Loucy (cell line): ENCODE measurements around the gene CTAGE8.
"Not testable (repeated sequence)": the region's sequence is repeated elsewhere in the genome, so short reads cannot be mapped to it uniquely, and the experiment has no call there.

ENCODE experiments used
- H2AFZ ChIP-seq: fragments of 200-600 bp; sonication (generic); 2 replicates; pipeline ENCODE4 v1.6.0; 2016; ENCODE audit warnings: antibody characterized with exemption, mild to moderate bottlenecking, low read length, moderate library complexity
- H3F3A ChIP-seq: fragments of 200-600 bp; 2 replicates; pipeline ENCODE4 v1.6.0; 2016; ENCODE audit warnings: antibody characterized with exemption, low read depth, mild to moderate bottlenecking
- H3K27me3 ChIP-seq: fragments of 200-600 bp; sonication (generic); 2 replicates; pipeline ENCODE4 v1.6.1; 2014; ENCODE audit warnings: low read length, mild to moderate bottlenecking; ENCODE audit not compliant: insufficient read depth, poor library complexity, severe bottlenecking
- H3K36me3 ChIP-seq: fragments of 200-600 bp; sonication (generic); 2 replicates; pipeline ENCODE4 v1.6.1; 2016; ENCODE audit warnings: low read length; ENCODE audit not compliant: insufficient read depth
- H3K4me1 ChIP-seq: fragments of 200-600 bp; sonication (generic); 2 replicates; pipeline ENCODE4 v1.5.1; 2014; ENCODE audit warnings: low read length, mild to moderate bottlenecking; ENCODE audit not compliant: insufficient read depth, poor library complexity, severe bottlenecking
- H3K4me2 ChIP-seq: fragments of 200-600 bp; sonication (generic); 2 replicates; pipeline ENCODE4 v1.6.0; 2014; ENCODE audit warnings: antibody characterized with exemption, low read length, low read depth, mild to moderate bottlenecking; ENCODE audit not compliant: poor library complexity, severe bottlenecking
- H3K4me3 ChIP-seq: fragments of 200-600 bp; sonication (generic); 2 replicates; pipeline ENCODE4 v1.5.1; 2014; ENCODE audit warnings: low read length, mild to moderate bottlenecking, mixed read lengths; ENCODE audit not compliant: poor library complexity, severe bottlenecking
- H3K79me2 ChIP-seq: fragments of 200-600 bp; sonication (generic); 2 replicates; pipeline ENCODE4 v1.6.1; 2014; ENCODE audit warnings: low read length; ENCODE audit not compliant: insufficient read depth
- H3K9ac ChIP-seq: fragments of 200-600 bp; sonication (generic); 2 replicates; pipeline ENCODE4 v1.6.0; 2014; ENCODE audit warnings: mild to moderate bottlenecking, low read depth, low read length, moderate library complexity; ENCODE audit not compliant: poor library complexity, severe bottlenecking
- H3K9me2 ChIP-seq: fragments of 200-600 bp; sonication (generic); replicated peaks from 2 replicates; pipeline ENCODE4 v1.6.1; 2016; ENCODE audit warnings: low read depth, low read length, mixed read lengths
- H3K9me3 ChIP-seq: fragments of 200-600 bp; sonication (generic); 2 replicates; pipeline ENCODE4 v1.6.1; 2014; ENCODE audit warnings: mild to moderate bottlenecking, antibody characterized with exemption, low read length, low read depth; ENCODE audit not compliant: insufficient read depth
- H4K20me1 ChIP-seq: fragments of 200-600 bp; sonication (generic); 2 replicates; pipeline ENCODE4 v1.6.0; 2014; ENCODE audit warnings: antibody characterized with exemption, low read length, mild to moderate bottlenecking; ENCODE audit not compliant: insufficient read depth, poor library complexity, severe bottlenecking

Gene CTAGE8

DNA sequence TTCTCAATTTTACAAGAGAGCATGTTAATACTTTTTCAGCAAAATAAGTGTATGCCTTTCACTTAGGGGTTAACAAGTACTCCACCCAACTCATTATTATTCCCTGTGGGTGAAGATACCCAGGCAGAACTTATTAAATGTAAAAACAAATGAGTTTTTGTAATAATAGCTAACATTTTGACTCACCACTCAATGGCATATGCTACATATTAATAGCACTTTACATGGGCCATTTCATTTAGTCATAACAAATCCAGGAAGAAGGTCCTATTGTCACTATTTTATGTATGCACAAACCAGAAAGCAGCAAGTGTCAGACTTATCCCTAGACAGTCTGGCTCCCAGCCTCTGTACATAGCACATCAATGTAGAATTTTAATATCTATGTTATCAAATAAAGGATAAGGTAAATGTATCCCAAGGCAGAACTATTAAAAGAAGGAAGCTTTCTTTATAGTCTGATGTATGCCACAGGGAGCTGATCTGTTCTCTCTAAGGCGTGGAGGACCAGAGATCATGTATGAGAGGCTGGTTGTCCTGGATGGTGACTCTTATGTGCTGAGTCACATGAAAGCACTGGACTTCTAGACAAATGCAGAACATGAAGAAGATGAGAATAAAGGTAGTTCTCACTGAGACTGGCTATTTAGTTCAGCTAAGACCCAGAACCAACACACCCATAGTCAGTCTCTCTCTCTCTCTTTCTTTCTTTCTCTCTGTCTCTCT, 33.7 kb upstream of the CTAGE8 start:
- H3K36me3 ChIP-seq, H3K79me2 ChIP-seq, H3K9me3 ChIP-seq, H3K9me2 ChIP-seq, H3K27me3 ChIP-seq, H3K4me3 ChIP-seq, H2AFZ ChIP-seq, H4K20me1 ChIP-seq, H3F3A ChIP-seq, H3K4me1 ChIP-seq, H3K4me2 ChIP-seq, H3K9ac ChIP-seq: not testable (repeated sequence)

DNA sequence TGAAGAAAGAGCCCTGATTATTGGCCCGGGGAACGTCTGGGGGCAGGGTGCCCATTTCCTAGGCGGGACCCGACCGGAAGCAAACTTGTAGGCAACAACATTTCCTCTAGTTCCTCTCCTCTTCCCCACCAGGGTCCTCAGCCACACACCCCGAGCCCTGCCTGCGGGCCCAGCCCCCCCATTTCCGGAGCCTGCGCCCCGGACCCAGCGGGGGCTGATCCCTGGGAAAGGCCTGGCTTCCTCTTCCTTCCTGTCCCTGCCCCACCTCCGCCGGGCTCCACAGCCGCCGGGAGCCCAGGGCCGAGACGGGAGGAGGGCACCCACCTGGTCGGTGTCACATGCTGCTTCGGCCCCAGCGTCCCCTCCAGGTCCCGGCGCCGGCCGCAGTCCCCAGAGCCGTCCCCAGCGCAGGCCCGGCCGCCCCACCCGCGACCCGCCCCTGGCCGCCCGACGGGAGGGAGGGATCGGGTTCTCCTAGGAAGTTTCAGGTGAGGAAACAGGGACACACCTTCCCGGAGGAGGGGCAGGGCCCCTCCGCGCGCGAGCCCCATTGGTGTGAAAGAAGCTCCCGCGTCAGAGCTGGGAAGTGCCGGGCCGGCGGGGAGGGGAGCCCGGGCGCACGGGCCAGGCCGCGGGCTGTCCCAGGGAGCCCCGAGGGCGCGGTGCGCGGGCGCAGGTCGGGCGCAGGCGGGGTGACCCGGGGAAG, 24.9 kb upstream of the CTAGE8 start:
- H3K4me2 ChIP-seq, H3K9ac ChIP-seq, H3K9me3 ChIP-seq, H3K9me2 ChIP-seq, H4K20me1 ChIP-seq, H3K4me1 ChIP-seq, H2AFZ ChIP-seq, H3K4me3 ChIP-seq, H3K79me2 ChIP-seq, H3K27me3 ChIP-seq, H3F3A ChIP-seq, H3K36me3 ChIP-seq: not testable (repeated sequence)

DNA sequence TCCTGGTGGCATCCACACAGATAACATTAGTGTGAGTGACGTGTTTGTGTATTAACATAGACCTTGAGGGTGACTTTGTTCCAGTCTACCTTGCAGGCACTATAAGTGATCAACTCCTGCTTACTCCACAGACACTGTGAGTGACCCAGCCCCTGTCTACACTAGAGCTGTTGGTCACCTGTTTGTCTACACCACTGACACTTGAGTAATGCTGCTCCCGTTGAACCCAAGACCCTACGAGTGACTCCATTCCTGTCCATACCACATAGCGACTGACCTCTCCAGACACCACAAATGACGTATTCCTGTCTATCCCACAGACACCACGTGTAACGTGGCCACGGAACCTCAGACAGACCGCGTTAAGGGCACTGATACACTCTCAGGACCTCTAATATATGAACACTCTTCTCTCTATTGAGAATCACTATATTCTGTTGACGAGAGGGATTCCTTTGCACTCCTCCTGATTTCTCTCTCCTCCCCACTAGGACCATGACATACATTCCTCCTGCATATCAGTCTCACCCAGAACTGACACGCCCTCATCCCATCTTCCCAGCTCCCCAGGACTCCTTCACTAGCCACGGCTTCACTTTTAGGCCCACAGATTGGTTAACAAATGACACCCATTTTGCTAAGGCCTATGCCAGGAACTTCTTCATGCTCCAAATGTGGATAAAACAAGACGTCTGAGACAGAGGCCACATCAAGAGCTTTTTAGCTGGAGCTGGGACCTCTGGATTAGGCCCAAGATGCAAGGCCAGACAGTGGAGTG, 23.5 kb upstream of the CTAGE8 start:
- H3K4me2 ChIP-seq, H3K4me3 ChIP-seq, H3K79me2 ChIP-seq: not testable (repeated sequence)

DNA sequence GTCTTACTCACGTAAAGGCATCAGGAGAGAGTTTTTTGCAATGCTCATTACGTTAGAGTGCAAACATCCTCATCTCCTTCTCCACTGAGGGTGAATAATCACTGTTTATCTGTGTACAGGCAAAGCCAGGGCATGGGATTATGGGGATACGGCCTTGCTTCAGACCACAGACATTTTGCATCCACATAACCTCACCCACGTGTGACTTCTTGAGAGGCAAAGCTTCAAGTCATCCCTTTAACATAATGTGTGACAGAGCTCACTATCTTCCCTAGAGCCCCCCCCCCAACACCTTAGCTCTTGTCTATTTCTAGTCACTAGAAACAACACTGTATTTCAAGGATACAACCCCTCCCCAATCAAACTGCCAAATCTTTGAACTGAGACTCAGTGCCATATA, 22.5 kb upstream of the CTAGE8 start:
- H3K4me1 ChIP-seq, H3K36me3 ChIP-seq, H3K9me2 ChIP-seq, H3K9me3 ChIP-seq, H3K79me2 ChIP-seq, H3F3A ChIP-seq, H3K9ac ChIP-seq, H3K4me3 ChIP-seq, H3K4me2 ChIP-seq, H2AFZ ChIP-seq, H3K27me3 ChIP-seq, H4K20me1 ChIP-seq: not testable (repeated sequence)

More for the DNA sequence above, 23.5 kb upstream of the CTAGE8 start:
- H3K27me3 ChIP-seq, H2AFZ ChIP-seq, H4K20me1 ChIP-seq, H3F3A ChIP-seq, H3K9me3 ChIP-seq, H3K4me1 ChIP-seq, H3K9me2 ChIP-seq, H3K9ac ChIP-seq, H3K36me3 ChIP-seq: not testable (repeated sequence)

DNA sequence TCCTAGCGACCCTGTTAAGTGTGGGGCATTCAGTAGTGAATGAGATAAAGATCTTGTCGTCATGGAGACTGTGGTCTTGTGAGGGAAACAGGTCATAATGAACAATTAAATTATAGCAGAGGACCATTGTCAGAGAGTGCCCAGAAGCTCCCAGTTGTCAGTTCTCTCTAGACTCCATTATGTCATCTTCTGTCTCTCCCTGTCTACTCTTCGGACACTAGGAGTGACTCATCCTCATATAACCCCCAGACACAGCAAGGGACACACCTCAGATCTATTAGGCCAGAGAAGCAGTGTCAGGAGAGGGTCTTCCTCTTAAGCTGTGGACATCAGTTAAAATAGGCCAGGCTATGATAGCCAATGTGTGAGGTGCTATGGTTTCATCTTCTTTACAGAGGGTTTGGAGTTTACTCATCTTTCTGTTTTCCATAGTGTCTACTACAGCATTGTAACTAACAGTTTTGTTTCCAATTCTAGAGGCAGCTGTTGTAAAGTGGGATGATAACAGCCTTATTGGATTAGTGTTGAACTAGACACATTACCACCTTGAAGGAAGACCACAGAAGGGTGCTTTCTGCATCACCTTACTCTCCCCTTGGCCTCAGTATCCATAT, 18.2 kb upstream of the CTAGE8 start:
- H3K9me3 ChIP-seq, H3F3A ChIP-seq, H3K4me2 ChIP-seq, H3K36me3 ChIP-seq, H3K9me2 ChIP-seq, H3K79me2 ChIP-seq, H2AFZ ChIP-seq, H3K4me3 ChIP-seq, H4K20me1 ChIP-seq, H3K9ac ChIP-seq, H3K4me1 ChIP-seq, H3K27me3 ChIP-seq: not testable (repeated sequence)

DNA sequence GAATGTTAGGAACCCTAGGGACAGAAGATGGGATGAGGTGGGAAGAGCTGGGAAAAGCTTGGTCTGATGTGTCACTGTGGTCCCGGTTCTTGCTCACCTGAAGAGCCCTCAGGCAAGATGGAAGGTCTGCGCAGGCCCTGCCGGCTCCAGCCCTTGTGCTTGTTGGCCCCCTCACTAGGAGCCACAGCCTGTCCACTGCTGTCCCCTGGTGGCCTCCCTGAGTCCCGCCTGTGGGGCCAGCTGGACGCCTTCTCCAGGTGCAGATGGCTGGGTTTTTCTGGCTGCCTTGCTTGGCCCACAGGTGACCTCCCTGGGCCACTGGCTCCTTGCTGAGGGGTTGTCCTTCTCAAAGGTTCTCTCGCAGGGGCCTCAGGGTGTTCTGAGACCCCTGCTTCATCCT, 14.6 kb upstream of the CTAGE8 start:
- not testable (repeated sequence) for H4K20me1 ChIP-seq, H3F3A ChIP-seq, H3K4me2 ChIP-seq, H3K9me3 ChIP-seq, H3K9me2 ChIP-seq, H3K4me1 ChIP-seq, H2AFZ ChIP-seq, H3K36me3 ChIP-seq, H3K9ac ChIP-seq, H3K4me3 ChIP-seq, H3K27me3 ChIP-seq, H3K79me2 ChIP-seq

DNA sequence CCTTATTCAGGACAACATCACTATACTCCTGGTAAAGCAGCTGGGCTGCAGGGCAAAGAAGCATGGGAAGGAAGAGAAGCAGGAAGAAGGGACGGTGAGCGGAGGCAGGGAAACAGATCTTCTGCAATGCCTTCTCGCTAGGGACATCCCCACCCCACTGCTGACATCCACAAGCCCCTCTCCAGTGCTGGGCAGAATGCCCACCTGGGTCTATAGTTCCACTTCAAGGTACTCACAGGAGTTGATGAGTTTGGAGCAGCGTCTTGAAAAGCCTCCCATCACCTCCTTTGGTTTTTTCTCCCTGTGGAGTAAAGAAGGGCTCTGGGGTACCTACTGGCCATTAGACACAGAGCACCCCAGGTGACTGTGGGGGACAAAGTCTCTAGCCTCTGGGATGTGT, 13.4 kb upstream of the CTAGE8 start:
- not testable (repeated sequence) for H3K27me3 ChIP-seq, H3F3A ChIP-seq, H3K79me2 ChIP-seq, H3K4me3 ChIP-seq, H3K4me1 ChIP-seq, H3K9ac ChIP-seq, H4K20me1 ChIP-seq, H3K36me3 ChIP-seq, H3K9me3 ChIP-seq, H3K9me2 ChIP-seq, H2AFZ ChIP-seq, H3K4me2 ChIP-seq
